GM12875 (cell line): ENCODE data around the gene AICDA.
"Not testable (repeated sequence)": the region's sequence is repeated elsewhere in the genome, so short reads cannot be mapped to it uniquely, and the experiment has no call there.

Experiments
- H3K4me3 ChIP-seq: one replicate; pipeline ENCODE4 v1.5.1; 2011; ENCODE audit warnings: low read depth, low read length, control low read depth
- TF ChIP-seq, protein P1 (sequence below): IDR thresholded peaks from 2 replicates; pipeline ENCODE4 v1.5.1; 2011; ENCODE audit warnings: low read depth, mild to moderate bottlenecking, control low read depth, inconsistent platforms, low read length, moderate library complexity, borderline replicate concordance; ENCODE audit not compliant: insufficient read depth

AICDA gene

DNA sequence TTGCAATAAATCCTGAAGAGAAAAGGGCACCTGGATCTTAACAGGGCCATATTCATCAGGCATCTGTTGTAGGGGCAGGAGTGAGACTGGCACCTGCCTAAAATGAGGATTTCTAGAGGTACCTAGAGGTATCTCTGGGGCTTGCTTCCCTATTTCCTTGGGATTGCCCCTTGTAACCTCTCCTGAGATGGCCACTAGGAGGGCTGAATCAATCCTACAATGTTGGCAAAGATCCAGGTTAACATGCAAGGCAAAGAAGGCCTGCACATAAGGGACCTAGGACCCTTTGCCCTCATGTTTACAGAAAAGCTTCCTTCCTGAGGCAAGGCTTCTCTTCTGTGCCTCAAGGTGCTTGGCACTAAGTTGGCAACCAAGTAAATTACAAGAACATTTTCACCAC is 46.1 kb downstream of the AICDA start:
- H3K4me3 ChIP-seq, result no peak overlapping the region
- TF ChIP-seq, protein P1, sequence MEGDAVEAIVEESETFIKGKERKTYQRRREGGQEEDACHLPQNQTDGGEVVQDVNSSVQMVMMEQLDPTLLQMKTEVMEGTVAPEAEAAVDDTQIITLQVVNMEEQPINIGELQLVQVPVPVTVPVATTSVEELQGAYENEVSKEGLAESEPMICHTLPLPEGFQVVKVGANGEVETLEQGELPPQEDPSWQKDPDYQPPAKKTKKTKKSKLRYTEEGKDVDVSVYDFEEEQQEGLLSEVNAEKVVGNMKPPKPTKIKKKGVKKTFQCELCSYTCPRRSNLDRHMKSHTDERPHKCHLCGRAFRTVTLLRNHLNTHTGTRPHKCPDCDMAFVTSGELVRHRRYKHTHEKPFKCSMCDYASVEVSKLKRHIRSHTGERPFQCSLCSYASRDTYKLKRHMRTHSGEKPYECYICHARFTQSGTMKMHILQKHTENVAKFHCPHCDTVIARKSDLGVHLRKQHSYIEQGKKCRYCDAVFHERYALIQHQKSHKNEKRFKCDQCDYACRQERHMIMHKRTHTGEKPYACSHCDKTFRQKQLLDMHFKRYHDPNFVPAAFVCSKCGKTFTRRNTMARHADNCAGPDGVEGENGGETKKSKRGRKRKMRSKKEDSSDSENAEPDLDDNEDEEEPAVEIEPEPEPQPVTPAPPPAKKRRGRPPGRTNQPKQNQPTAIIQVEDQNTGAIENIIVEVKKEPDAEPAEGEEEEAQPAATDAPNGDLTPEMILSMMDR, result no peak

DNA sequence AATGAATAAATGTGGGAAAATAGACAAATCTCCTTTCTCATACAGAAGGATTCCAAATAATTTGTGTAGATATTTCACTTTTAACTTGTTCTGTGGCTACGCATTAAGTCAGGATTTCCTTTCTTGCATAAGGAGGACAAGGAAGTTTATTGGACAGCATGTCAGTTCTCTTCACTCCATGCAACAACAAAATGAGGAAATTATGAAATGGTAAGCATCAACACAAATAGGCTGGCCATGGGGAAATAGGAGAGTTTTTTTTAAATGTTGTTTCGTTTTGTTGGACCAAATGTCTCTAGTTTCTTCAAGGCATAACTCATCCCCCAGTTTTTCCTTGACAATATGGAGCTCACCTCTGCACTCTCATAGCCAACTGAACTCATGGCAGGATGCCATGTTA is 46.6 kb downstream of the AICDA start:
- H3K4me3 ChIP-seq, result not testable (repeated sequence)

DNA sequence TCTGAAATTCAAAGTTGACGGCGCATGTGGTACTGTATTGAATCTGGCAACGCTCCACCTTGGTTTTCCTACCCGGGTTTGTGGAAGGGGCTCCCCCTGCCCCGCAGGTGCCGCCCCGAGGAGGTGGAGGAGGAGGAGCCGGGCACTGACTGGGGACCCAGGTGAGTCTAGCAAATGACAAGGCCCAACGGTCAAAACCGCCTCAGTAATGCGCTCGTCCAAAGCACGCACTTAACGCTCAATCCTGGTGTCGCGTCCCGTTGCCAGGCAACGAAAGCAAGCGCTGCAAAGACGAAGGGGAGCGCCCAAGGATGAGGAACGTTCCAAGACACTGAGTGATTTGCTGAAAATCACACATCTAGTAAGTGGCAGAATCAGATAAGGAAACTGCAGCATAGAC is 48.0 kb downstream of the AICDA start:
- H3K4me3 ChIP-seq, result no peak overlapping the region
- TF ChIP-seq, protein P1, result no peak

DNA sequence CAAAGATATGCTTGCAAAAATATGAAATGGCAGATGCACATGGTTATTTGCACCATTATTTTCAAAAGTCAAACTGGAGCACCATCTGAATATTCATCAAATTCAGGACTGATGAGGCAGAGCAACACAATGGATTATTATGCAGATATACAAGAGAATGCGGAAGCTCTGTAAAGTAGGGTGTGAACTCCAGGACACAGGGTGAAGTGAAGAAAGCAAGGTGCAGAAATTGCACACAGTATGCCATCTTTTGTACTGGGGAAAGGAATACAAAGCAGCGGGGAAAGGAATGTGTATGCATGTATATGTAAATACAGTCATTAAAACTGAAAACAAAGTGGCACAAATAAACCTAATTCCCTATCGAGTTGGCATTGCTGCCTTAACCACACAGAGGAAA is 49.3 kb downstream of the AICDA start:
- no peak overlapping the region for H3K4me3 ChIP-seq
- TF ChIP-seq, protein P1, result no peak

DNA sequence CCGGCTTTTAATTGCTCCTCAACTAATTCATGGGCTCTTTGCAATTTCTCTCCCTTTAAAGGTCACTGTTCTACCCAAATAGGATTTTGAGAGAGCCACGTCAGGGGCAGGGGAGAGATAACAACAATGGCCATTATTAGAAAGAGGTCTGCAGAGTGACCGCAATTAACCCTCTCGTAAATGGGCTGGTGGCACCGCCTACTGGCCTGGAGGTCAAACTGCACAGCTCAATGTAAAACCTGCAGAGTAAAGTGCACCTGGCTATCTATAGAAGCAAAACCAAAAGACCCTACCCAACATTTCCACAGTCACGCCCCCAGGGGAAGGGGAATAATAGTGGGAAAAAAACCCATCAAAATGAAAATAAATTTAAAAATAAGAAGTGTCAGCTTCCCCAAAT is 50.3 kb downstream of the AICDA start:
- H3K4me3 ChIP-seq, result no peak overlapping the region
- TF ChIP-seq, protein P1, result no peak

DNA sequence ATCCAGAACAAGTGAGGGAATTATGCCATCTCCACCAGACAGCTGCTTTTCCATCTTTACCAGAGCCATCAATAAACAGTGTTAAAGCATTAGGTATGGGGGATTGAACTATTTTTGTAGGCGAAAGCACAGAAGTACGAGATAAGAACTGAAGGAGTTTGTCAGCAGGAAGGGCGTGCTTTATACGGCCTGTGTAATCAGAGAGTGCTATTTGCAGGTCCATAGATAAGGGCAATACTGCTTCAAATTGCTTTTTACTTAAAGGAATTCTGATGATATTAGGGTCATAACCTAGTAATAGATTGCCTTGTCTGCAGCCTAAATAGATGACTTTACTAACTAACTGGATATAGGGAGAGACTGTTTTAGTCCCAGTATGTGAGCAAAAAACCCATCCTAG is 51.6 kb downstream of the AICDA start:
- no peak overlapping the region for H3K4me3 ChIP-seq

DNA sequence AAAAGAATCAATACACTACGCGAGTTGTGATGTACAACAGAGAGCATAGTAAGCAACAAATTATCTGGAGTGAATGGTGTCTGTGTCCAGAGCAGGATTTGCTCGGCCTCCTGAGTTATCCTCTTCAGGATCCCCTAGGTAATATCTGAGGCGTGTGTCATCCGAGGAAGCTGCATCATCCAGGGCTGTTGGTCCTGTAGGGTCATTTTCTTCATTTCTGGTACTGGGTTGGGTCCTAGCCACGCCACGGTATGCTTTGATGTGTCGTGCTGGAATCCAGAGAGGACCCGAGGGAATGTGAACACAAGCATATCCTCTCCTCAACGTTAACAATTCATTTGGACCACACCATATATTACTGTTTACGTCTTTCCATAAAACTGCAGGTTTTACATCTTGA is 53.0 kb downstream of the AICDA start:
- no peak overlapping the region for H3K4me3 ChIP-seq
- TF ChIP-seq, protein P1, result no peak

More for the DNA sequence above, 51.6 kb downstream of the AICDA start:
- TF ChIP-seq, protein P1, result no peak

DNA sequence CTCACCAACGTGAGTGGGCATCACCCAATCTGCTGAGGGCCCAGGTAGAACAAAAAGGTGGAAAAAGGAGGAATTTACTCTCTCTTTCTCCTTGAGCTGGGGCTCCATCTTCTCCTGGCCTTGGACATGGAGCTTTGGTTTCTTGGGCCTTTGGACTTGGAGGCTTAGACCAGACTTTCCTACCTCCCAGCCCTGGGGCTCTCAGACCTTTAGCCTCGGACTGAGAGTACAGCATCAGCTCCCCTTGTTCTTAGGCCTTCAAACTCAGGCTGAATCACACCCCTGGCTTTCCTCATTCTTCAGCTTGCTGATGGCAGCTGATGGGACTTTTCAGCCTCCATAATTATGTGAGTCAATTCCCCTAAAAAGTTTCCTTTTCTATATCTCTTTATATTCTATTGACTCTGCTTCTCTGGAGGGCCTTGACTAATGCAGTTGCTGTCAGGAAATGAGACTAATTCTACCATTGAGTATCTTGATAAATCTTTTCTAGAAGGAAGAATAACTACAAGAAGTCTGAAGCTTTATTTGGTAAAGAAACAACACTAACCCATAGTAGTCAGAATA is 56.0 kb downstream of the AICDA start:
- H3K4me3 ChIP-seq, result no peak overlapping the region
- TF ChIP-seq, protein P1, result no peak
